ENCODE results near the gene MGAT2.

MGAT2 gene

DNA sequence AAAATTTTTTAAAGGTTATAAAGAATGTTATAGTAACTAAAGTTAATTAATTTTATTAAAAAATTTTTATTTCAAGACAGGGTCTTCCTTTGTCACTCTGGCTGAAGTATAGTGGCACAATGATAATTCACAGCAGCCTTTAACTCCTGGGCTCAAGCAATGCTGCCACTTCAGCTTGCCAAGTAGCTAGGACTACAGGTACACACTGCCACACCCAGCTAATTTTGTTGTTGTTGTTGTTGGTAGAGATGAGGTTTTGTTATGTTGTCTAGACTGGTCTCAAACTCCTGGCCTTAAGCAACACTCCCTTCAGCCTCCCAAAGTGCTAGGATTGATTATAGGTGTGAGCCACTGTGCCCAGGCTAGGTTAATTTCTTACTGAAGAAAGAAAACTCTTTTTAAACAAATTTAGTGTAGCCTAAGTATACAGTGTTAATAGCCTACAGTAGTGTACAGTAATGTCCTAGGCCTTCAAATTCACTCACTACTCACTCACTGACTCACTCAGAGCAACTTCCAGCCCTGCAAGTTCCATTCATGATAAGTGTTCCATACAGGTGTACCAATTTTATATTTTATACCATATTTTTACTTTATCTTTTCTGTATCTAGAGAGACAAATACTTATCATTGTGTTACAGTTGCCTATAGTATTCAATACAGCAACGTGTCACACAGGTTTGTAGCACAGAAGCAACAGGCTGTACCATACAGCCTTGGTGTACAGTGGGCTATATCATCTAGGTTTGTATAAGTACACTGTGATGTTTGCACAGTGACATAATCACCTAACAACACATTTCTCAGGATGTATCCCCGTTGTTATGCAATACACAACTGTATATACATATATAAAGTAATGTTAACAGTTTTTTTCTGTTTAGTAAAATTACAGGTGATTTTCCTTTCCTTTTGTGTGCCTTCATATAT, 39.2 kb downstream of the MGAT2 start:
- DNase-seq: no peak

- no peak for DNase-seq
These were observed 49.9 kb downstream of the MGAT2 start for GRCh38 chr14:49670475-49670874.
